Neural cell (in vitro differentiated cells): ENCODE measurements around the gene PTGES. TPM values are rescaled to one million over a fixed set of nuclear protein-coding genes. Genes with fewer than 3 reads are reported as not detected.

ENCODE experiments used
- H2AFZ ChIP-seq: fragments of 200-600, 300-800 bp; sonication (generic), shearing (Covaris generic); 2 replicates; pipeline ENCODE4 v1.6.0; 2014; ENCODE audit warnings: low read depth, mild to moderate bottlenecking, antibody characterized with exemption, low read length, moderate library complexity
- H3F3A ChIP-seq: fragments of 200-600 bp; shearing (Covaris generic); 2 replicates; pipeline ENCODE4 v1.6.1; 2016; ENCODE audit warnings: mild to moderate bottlenecking, moderate library complexity, mixed read lengths, antibody characterized with exemption, low read length; ENCODE audit not compliant: insufficient read depth, poor library complexity, severe bottlenecking
- H3K27ac ChIP-seq: fragments of 200-600, 300-800 bp; sonication (generic), shearing (Covaris generic); 2 replicates; pipeline ENCODE4 v1.5.1; 2014; ENCODE audit warnings: mild to moderate bottlenecking, low read length, moderate library complexity
- H3K27me3 ChIP-seq: fragments of 300-800, 200-600 bp; sonication (generic), shearing (Covaris generic); 2 replicates; pipeline ENCODE4 v1.6.0; 2014; ENCODE audit warnings: mild to moderate bottlenecking, low read depth, low read length, moderate library complexity; ENCODE audit not compliant: insufficient read depth
- H3K36me3 ChIP-seq: fragments of 300-800, 200-600 bp; sonication (generic), shearing (Covaris generic); 2 replicates; pipeline ENCODE4 v1.5.1; 2014; ENCODE audit warnings: mild to moderate bottlenecking, antibody characterized with exemption, low read length, moderate library complexity; ENCODE audit not compliant: insufficient read depth
- H3K4me2 ChIP-seq: fragments of 300-800, 200-600 bp; sonication (generic), shearing (Covaris generic); 2 replicates; pipeline ENCODE4 v1.6.0; 2014; ENCODE audit warnings: mild to moderate bottlenecking, low read length
- H3K4me3 ChIP-seq: fragments of 300-800, 200-600 bp; sonication (generic), shearing (Covaris generic); 2 replicates; pipeline ENCODE4 v1.5.1; 2014; ENCODE audit warnings: mild to moderate bottlenecking, low read length, moderate library complexity
- H3K79me2 ChIP-seq: fragments of 200-600 bp; shearing (Covaris generic); replicated peaks from 2 replicates; pipeline ENCODE4 v1.6.0; 2014; ENCODE audit warnings: mild to moderate bottlenecking, low read length, moderate library complexity; ENCODE audit not compliant: insufficient read depth
- H3K9ac ChIP-seq: fragments of 300-800, 200-600 bp; sonication (generic), shearing (Covaris generic); 2 replicates; pipeline ENCODE4 v1.6.1; 2016; ENCODE audit warnings: mild to moderate bottlenecking, low read length, mixed read lengths
- H3K9me2 ChIP-seq: fragments of 200-600 bp; shearing (Covaris generic); 2 replicates; pipeline ENCODE4 v1.6.1; 2016; ENCODE audit warnings: mild to moderate bottlenecking, low read length, mixed read lengths; ENCODE audit not compliant: insufficient read depth
- H3K9me3 ChIP-seq: fragments of 200-600, 300-800 bp; sonication (generic), shearing (Covaris generic); 2 replicates; pipeline ENCODE4 v1.6.1; 2016; ENCODE audit warnings: mild to moderate bottlenecking, mixed run types, low read length, moderate library complexity, mixed read lengths
- H4K20me1 ChIP-seq: fragments of 200-600 bp; shearing (Covaris generic); 2 replicates; pipeline ENCODE4 v1.6.1; 2016; ENCODE audit warnings: mild to moderate bottlenecking, mixed run types; ENCODE audit not compliant: insufficient read depth
- CTCF ChIP-seq: fragments of 450-650 bp; IDR thresholded peaks from 2 replicates; pipeline ENCODE4 v1.5.1; 2014; ENCODE audit warnings: antibody characterized with exemption, mild to moderate bottlenecking, moderate library complexity; ENCODE audit not compliant: poor library complexity, severe bottlenecking
- EP300 ChIP-seq: fragments of 450-650 bp; conservative IDR thresholded peaks from 2 replicates; pipeline ENCODE4 v1.6.1; 2014; ENCODE audit warnings: antibody characterized with exemption, mild to moderate bottlenecking, moderate library complexity; ENCODE audit not compliant: poor library complexity, severe bottlenecking
- EZH2 ChIP-seq: fragments of 200-600, 300-800 bp; shearing (Covaris generic), sonication (generic); IDR thresholded peaks from 2 replicates; pipeline ENCODE4 v1.6.1; 2014; ENCODE audit warnings: antibody characterized with exemption, low read length, borderline replicate concordance, mild to moderate bottlenecking; ENCODE audit not compliant: insufficient read depth, poor library complexity, severe bottlenecking
- MXI1 ChIP-seq: fragments of 450-650 bp; conservative IDR thresholded peaks from 2 replicates; pipeline ENCODE4 v1.6.1; 2014; ENCODE audit warnings: antibody characterized with exemption, mild to moderate bottlenecking; ENCODE audit not compliant: poor library complexity, severe bottlenecking
- POLR2AphosphoS5 ChIP-seq: IDR thresholded peaks from 2 replicates; pipeline ENCODE4 v1.6.1; 2012
- RAD21 ChIP-seq: fragments of 450-650 bp; conservative IDR thresholded peaks from 2 replicates; pipeline ENCODE4 v1.6.1; 2014; ENCODE audit warnings: antibody characterized with exemption, mild to moderate bottlenecking, moderate library complexity
- REST ChIP-seq: IDR thresholded peaks from 2 replicates; pipeline ENCODE4 v1.6.1; 2012; ENCODE audit warnings: borderline replicate concordance
- SMC3 ChIP-seq: fragments of 450-650 bp; conservative IDR thresholded peaks from 2 replicates; pipeline ENCODE4 v1.6.1; 2014; ENCODE audit warnings: antibody characterized with exemption, mild to moderate bottlenecking, moderate library complexity; ENCODE audit not compliant: poor library complexity
- TAF1 ChIP-seq: IDR thresholded peaks from 2 replicates; pipeline ENCODE4 v1.6.1; 2012; ENCODE audit warnings: low read depth
- polyA plus RNA-seq: library from polyadenylated mRNA; depleted of rRNA; stranded (reverse); fragments of >200 nt; gene quantifications from 2 replicates; pipeline ENCODE4 v1.2.3, GENCODE V29; 2014

Gene PTGES
- polyA plus RNA-seq, 1 donor from 2014 or later, result 0.63 TPM

- Histone ChIP-seq H3K4me2 (no peak overlapping the region), H3K9ac (no peak overlapping the region), H4K20me1 (no peaks in the 10 kb centered on the region), H3K79me2 (no peaks in the 10 kb centered on the region), H3F3A (no peaks in the 10 kb centered on the region), H2AFZ (no peak overlapping the region), H3K4me3 (no peak overlapping the region), H3K9me2 (no peaks in the 10 kb centered on the region), H3K27me3 (no peaks in the 10 kb centered on the region), H3K36me3 (no peaks in the 10 kb centered on the region), H3K27ac (no peak overlapping the region), H3K9me3 (no peaks in the 10 kb centered on the region)
- TF ChIP-seq POLR2AphosphoS5 (no peak), EZH2 (no peak), CTCF (no peak), EP300 (no peak), TAF1 (no peak)
Measured at GRCh38 chr9:129709438-129710168, 43.2 kb downstream of the PTGES start.

DNA sequence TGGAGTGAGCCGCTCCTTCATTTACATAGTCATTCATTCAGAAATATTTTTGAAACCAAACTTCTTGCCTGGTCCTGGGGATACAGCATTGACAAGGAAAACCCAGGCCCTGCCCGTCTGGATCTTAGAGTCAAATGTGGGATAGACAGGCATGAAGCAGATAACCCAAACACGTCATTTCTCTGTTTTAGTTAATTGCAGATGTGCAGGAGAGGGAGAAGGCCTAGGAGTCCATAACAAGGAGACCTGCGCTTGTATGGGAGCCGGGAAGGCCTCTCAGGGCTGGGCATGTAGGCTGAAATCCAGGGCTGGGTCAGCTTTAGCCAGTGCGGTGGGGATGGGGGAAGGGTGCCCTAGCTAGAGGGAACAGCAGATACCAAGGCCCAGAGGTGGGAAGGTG is 44.0 kb downstream of the PTGES start:
- H3K9ac ChIP-seq, result no peak overlapping the region
- H3K79me2 ChIP-seq, result no peaks in the 10 kb centered on the region
- H3K27me3 ChIP-seq, result no peaks in the 10 kb centered on the region
- no peaks in the 10 kb centered on the region for H4K20me1 ChIP-seq
- no peaks in the 10 kb centered on the region for H3K9me3 ChIP-seq
- H2AFZ ChIP-seq, result no peak overlapping the region
- no peak overlapping the region for H3K4me2 ChIP-seq
- H3K36me3 ChIP-seq, result no peaks in the 10 kb centered on the region
- H3K4me3 ChIP-seq, result no peak overlapping the region
- H3F3A ChIP-seq, result no peaks in the 10 kb centered on the region
- TF ChIP-seq REST (no peak), EP300 (no peak), CTCF (no peak), SMC3 (no peak), EZH2 (no peak), POLR2AphosphoS5 (no peak), TAF1 (no peak), RAD21 (no peak), MXI1 (no peak)
- H3K9me2 ChIP-seq, result no peaks in the 10 kb centered on the region
- no peak overlapping the region for H3K27ac ChIP-seq
